GM23248 (cell line): ENCODE results near the gene EXOC2. TPM values are rescaled to one million over a fixed set of nuclear protein-coding genes. Genes with fewer than 3 reads are reported as not detected.

Experiments
- DNase-seq: peaks from one replicate; pipeline ENCODE4 v3.0.0-alpha.2; 2015
- H2AFZ ChIP-seq: fragments of 200-600 bp; sonication (generic); 2 replicates; pipeline ENCODE4 v1.6.1; 2016; ENCODE audit warnings: antibody characterized with exemption
- H3F3A ChIP-seq: fragments of 200-600 bp; sonication (generic); 2 replicates; pipeline ENCODE4 v1.6.1; 2016; ENCODE audit warnings: mild to moderate bottlenecking, antibody characterized with exemption, mixed run types; ENCODE audit not compliant: insufficient read depth
- H3K27ac ChIP-seq: fragments of 200-600 bp; sonication (generic); 2 replicates; pipeline ENCODE4 v1.5.1; 2016; ENCODE audit warnings: mild to moderate bottlenecking
- H3K27me3 ChIP-seq: fragments of 200-600 bp; sonication (generic); replicated peaks from 2 replicates; pipeline ENCODE4 v1.6.1; 2016; ENCODE audit warnings: mild to moderate bottlenecking; ENCODE audit not compliant: insufficient read depth
- H3K36me3 ChIP-seq: fragments of 200-600 bp; sonication (generic); 2 replicates; pipeline ENCODE4 v1.6.1; 2016; ENCODE audit warnings: low read depth, mild to moderate bottlenecking
- H3K4me1 ChIP-seq: fragments of 200-600 bp; sonication (generic); 2 replicates; pipeline ENCODE4 v1.6.1; 2016; ENCODE audit warnings: mild to moderate bottlenecking; ENCODE audit not compliant: insufficient read depth
- H3K4me2 ChIP-seq: fragments of 200-600 bp; sonication (generic); one replicate; pipeline ENCODE4 v1.6.1; 2016; ENCODE audit warnings: mild to moderate bottlenecking; ENCODE audit not compliant: unreplicated experiment
- H3K4me3 ChIP-seq: fragments of 200-600 bp; sonication (generic); 2 replicates; pipeline ENCODE4 v1.5.1; 2016; ENCODE audit warnings: mild to moderate bottlenecking
- H3K79me2 ChIP-seq: fragments of 200-600 bp; sonication (generic); 2 replicates; pipeline ENCODE4 v1.6.1; 2016; ENCODE audit warnings: mild to moderate bottlenecking; ENCODE audit not compliant: insufficient read depth
- H3K9ac ChIP-seq: fragments of 200-600 bp; sonication (generic); 2 replicates; pipeline ENCODE4 v1.6.1; 2016; ENCODE audit warnings: mild to moderate bottlenecking
- H3K9me2 ChIP-seq: fragments of 200-600 bp; sonication (generic); 2 replicates; pipeline ENCODE4 v1.6.1; 2016; ENCODE audit warnings: mixed run types, mild to moderate bottlenecking, moderate library complexity; ENCODE audit not compliant: insufficient read depth
- H3K9me3 ChIP-seq: fragments of 200-600 bp; sonication (generic); one replicate; pipeline ENCODE4 v1.6.1; 2017; ENCODE audit warnings: low read depth
- H4K20me1 ChIP-seq: fragments of 200-600 bp; sonication (generic); 2 replicates; pipeline ENCODE4 v1.6.0; 2016; ENCODE audit not compliant: insufficient read depth
- EZH2 ChIP-seq: fragments of 200-600 bp; sonication (generic); IDR thresholded peaks from 2 replicates; pipeline ENCODE4 v1.6.1; 2018; ENCODE audit warnings: antibody characterized with exemption, mild to moderate bottlenecking; ENCODE audit not compliant: insufficient read depth, poor library complexity, severe bottlenecking
- EZH2phosphoT487 ChIP-seq: fragments of 200-600 bp; sonication (generic); IDR thresholded peaks from 2 replicates; pipeline ENCODE4 v1.6.1; 2018; ENCODE audit warnings: antibody characterized with exemption, moderate library complexity, mild to moderate bottlenecking, low read depth; ENCODE audit not compliant: insufficient read depth
- WGBS, 2 experiments: methylation state at CpG; one replicate each; pipeline ENCODE4 v1.1.6; 2015 to 2017; ENCODE audit warnings: low lambda C conversion rate in 2 of 2, low coverage in 1 of 2; ENCODE audit errors: missing lambda C conversion rate in 2 of 2; 5-methylcytosine and 5-hydroxymethylcytosine counted together
- in situ Hi-C: fragments of 300-500 bp; cut with MboI; formaldehyde crosslinking; loops from 2 replicates; pipeline ENCODE4 v1.15.0; 2020
- polyA plus RNA-seq: library from polyadenylated mRNA; unstranded; fragments of >200 nt; fragmentation: Nextera tagmentation; extraction: Ambion mirVana; gene quantifications from 2 replicates; pipeline ENCODE4 v1.2.1, GENCODE V29; 2016
- total RNA-seq: library from RNA; depleted of rRNA; stranded (reverse); fragments of >200 nt; shearing (Covaris generic); gene quantifications from 2 replicates; pipeline ENCODE4 v1.2.3, GENCODE V29; 2014

The EXOC2 gene
- total and polyA plus RNA-seq, 2 experiments from 2014 or later: 17.5 to 32.9 TPM

GRCh38 chr6:470051-470900 lies 222.7 kb downstream of the EXOC2 start:
- Histone ChIP-seq H3K4me1 (no peaks in the 10 kb centered on the region), H3K9me3 (no peaks in the 10 kb centered on the region), H3K9me2 (no peaks in the 10 kb centered on the region), H3K27ac (no peak overlapping the region), H3K4me3 (no peak overlapping the region), H3K27me3 (peaks cover 27% of the 10 kb centered on the region), H3F3A (no peaks in the 10 kb centered on the region), H3K36me3 (no peaks in the 10 kb centered on the region), H3K9ac (no peak overlapping the region), H3K4me2 (no peak overlapping the region), H2AFZ (no peak overlapping the region), H4K20me1 (no peaks in the 10 kb centered on the region), H3K79me2 (no peaks in the 10 kb centered on the region)
- no peak for DNase-seq
- in situ Hi-C loops: no loop called here
- no peak for TF ChIP-seq EZH2phosphoT487
- TF ChIP-seq EZH2: no peak
- 65 to 68% methylated on average over 25 of the region's 25 CpGs for WGBS, 2 experiments

DNA sequence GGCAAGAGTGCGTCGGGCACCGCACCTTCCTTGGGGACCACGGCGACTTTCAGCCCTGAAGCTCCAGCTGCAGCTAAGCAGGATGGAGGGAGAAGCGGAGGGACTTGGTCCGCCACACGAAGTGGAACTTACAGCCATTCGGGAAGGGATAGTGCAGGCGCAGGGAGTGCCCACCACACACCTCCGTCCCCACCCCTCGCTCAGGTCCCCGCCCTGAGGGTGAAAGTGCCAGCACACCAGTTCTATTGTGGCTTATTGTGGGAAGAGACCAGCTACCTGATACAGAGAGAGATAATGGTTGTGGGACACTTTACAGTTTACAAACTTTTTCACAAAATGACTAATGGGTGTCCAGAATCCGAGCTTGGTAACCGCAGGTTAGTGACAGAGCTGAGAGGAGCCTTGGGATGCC lies 225.3 kb downstream of the EXOC2 start:
- Histone ChIP-seq H4K20me1 (no peaks in the 10 kb centered on the region), H3K27ac (no peak overlapping the region), H3K4me1 (no peaks in the 10 kb centered on the region), H3K9ac (no peak overlapping the region), H3K79me2 (no peaks in the 10 kb centered on the region), H2AFZ (no peak overlapping the region), H3K9me3 (no peaks in the 10 kb centered on the region), H3K4me2 (no peak overlapping the region), H3K36me3 (no peaks in the 10 kb centered on the region), H3K27me3 (peaks cover 43% of the 10 kb centered on the region), H3K4me3 (no peak overlapping the region), H3F3A (no peaks in the 10 kb centered on the region), H3K9me2 (no peaks in the 10 kb centered on the region)
- 61 to 62% methylated on average over 13 to 15 of the region's 15 CpGs for WGBS, 2 experiments
- TF ChIP-seq EZH2phosphoT487: no peak
- in situ Hi-C loops: no loop called here
- no peak for DNase-seq

GRCh38 chr6:467111-467510 lies 225.8 kb downstream of the EXOC2 start:
- no peak overlapping the region for H3K4me3 ChIP-seq
- DNase-seq: no peak
- H3F3A ChIP-seq: no peaks in the 10 kb centered on the region
- no peaks in the 10 kb centered on the region for H3K36me3 ChIP-seq
- no peaks in the 10 kb centered on the region for H3K9me3 ChIP-seq
- in situ Hi-C loops: no loop called here
- no peak overlapping the region for H3K4me2 ChIP-seq
- no peak overlapping the region for H3K27ac ChIP-seq
- no peaks in the 10 kb centered on the region for H3K9me2 ChIP-seq
- no peaks in the 10 kb centered on the region for H3K4me1 ChIP-seq
- peaks cover 48% of the 10 kb centered on the region for H3K27me3 ChIP-seq
- TF ChIP-seq EZH2phosphoT487: no peak
- TF ChIP-seq EZH2: no peak
- no peaks in the 10 kb centered on the region for H4K20me1 ChIP-seq
- H3K9ac ChIP-seq: no peak overlapping the region
- H3K79me2 ChIP-seq: no peaks in the 10 kb centered on the region
- 66 to 70% methylated on average over 11 of the region's 11 CpGs for WGBS, 2 experiments
- no peak overlapping the region for H2AFZ ChIP-seq

GRCh38 chr6:466564-466963 lies 226.4 kb downstream of the EXOC2 start:
- no peaks in the 10 kb centered on the region for H3K9me2 ChIP-seq
- no peaks in the 10 kb centered on the region for H4K20me1 ChIP-seq
- WGBS, 2 experiments: 60 to 64% methylated on average over 17 to 18 of the region's 18 CpGs
- in situ Hi-C loops: no loop called here
- no peaks in the 10 kb centered on the region for H3K79me2 ChIP-seq
- no peaks in the 10 kb centered on the region for H3K4me1 ChIP-seq
- H3K4me3 ChIP-seq: no peak overlapping the region
- no peak for DNase-seq
- H3K27ac ChIP-seq: no peak overlapping the region
- no peaks in the 10 kb centered on the region for H3K36me3 ChIP-seq
- no peaks in the 10 kb centered on the region for H3K9me3 ChIP-seq
- H3K27me3 ChIP-seq: peaks cover 52% of the 10 kb centered on the region
- H3F3A ChIP-seq: no peaks in the 10 kb centered on the region
- no peak for TF ChIP-seq EZH2phosphoT487
- TF ChIP-seq EZH2: no peak
- H3K4me2 ChIP-seq: no peak overlapping the region
- H2AFZ ChIP-seq: no peak overlapping the region
- no peak overlapping the region for H3K9ac ChIP-seq
